A549 (cell line): ENCODE results near the gene PLIN4. TPM values are rescaled to one million over a fixed set of nuclear protein-coding genes. Genes with fewer than 3 reads are reported as not detected.
"Not testable (repeated sequence)": the region's sequence is repeated elsewhere in the genome, so short reads cannot be mapped to it uniquely, and the experiment has no call there.

Experiments used
- ATAC-seq, 2 experiments: fragments of 200-7000 bp in 1 of 2; fragments of >200 bp in 1 of 2; cut with Nextera tagmentation in 1 of 2; cut with Tn5 transposase in 1 of 2; 3 replicates each; pipeline versions ENCODE4 v1.8.0 to v1.9.1; 2018 to 2020; ENCODE audit warnings: mild to moderate bottlenecking in 1 of 2, moderate library complexity in 1 of 2
- CTCF ChIA-PET: fragments of 300-600 bp; sonication (Branson Sonifier 250); formaldehyde crosslinking; extraction: SDS; loops from one replicate; lab custom pipeline; 2021; ENCODE audit warnings: antibody characterized with exemption, inconsistent platforms; lab: Yijun Ruan, JAX
- POLR2A ChIA-PET: fragments of 350-600 bp; formaldehyde crosslinking; extraction: SDS; loops from one replicate; lab custom pipeline; 2021; ENCODE audit warnings: antibody characterized with exemption, inconsistent platforms; lab: Yijun Ruan, JAX
- DNase-seq, 2 experiments: peaks; one replicate each; pipeline versions ENCODE4 v3.0.0 to v3.0.0-alpha.2; 2011 to 2016; ENCODE audit warnings: low read depth in 1 of 2, low spot score in 1 of 2
- FAIRE-seq: peaks from 2 replicates; lab custom pipeline; 2011; peaks lifted over from hg19 to GRCh38; lab: Jason Lieb, UNC
- H3K27ac ChIP-seq, 2 experiments: fragments of >200 bp; sonication (Bioruptor Twin); formaldehyde crosslinking; 3 replicates each; pipeline ENCODE4 v1.5.1; 2016 to 2017
- H3K4me1 ChIP-seq: fragments of >200 bp; sonication (Bioruptor Twin); formaldehyde crosslinking; 3 replicates; pipeline ENCODE4 v1.6.1; 2016
- H3K4me2 ChIP-seq: fragments of >200 bp; sonication (Bioruptor Twin); formaldehyde crosslinking; 3 replicates; pipeline ENCODE4 v1.6.1; 2016
- H3K4me3 ChIP-seq: fragments of >200 bp; sonication (Bioruptor Twin); formaldehyde crosslinking; 3 replicates; pipeline ENCODE4 v1.5.1; 2016
- H3K9me3 ChIP-seq: fragments of >200 bp; sonication (Bioruptor Twin); formaldehyde crosslinking; 3 replicates; pipeline ENCODE4 v1.6.1; 2016
- BHLHE40 ChIP-seq: IDR thresholded peaks from 2 replicates; pipeline ENCODE4 v1.6.1; 2012; ENCODE audit warnings: low read depth, low read length, inconsistent platforms
- CBX8 ChIP-seq: fragments of 200-600 bp; sonication (generic); IDR thresholded peaks from 2 replicates; pipeline ENCODE4 v1.6.1; 2016
- ESRRA ChIP-seq: fragments of 150-350 bp; IDR thresholded peaks from 2 replicates; pipeline ENCODE4 v1.6.1; 2014; ENCODE audit warnings: mild to moderate bottlenecking, low read length, borderline replicate concordance
- FOSB ChIP-seq: fragments of 250-450 bp; sonication (Bioruptor Pico); IDR thresholded peaks from 2 replicates; pipeline ENCODE4 v1.5.0; 2020; ENCODE audit warnings: mild to moderate bottlenecking, moderate library complexity
- JUN ChIP-seq, 2 experiments: fragments of >200 bp; sonication (Bioruptor Twin); formaldehyde crosslinking; IDR thresholded peaks; 2 replicates in 1 of 2; 3 replicates in 1 of 2; pipeline ENCODE4 v1.6.1; 2016 to 2017
- POLR2AphosphoS2 ChIP-seq: conservative IDR thresholded peaks from 2 replicates; pipeline ENCODE4 v1.6.1; 2012; ENCODE audit warnings: low read length, improper control_type of control experiment, inconsistent platforms
- TFCP2L1 ChIP-seq: fragments of 250-450 bp; sonication (Bioruptor Pico); IDR thresholded peaks from 2 replicates; pipeline ENCODE4 v1.5.0; 2021; ENCODE audit warnings: mild to moderate bottlenecking
- ZFP36 ChIP-seq: fragments of 450-650 bp; IDR thresholded peaks from 2 replicates; pipeline ENCODE4 v1.6.1; 2014; ENCODE audit warnings: borderline replicate concordance; ENCODE audit not compliant: partially characterized antibody
- ZNF302 ChIP-seq: fragments of 250-450 bp; sonication (Bioruptor Pico); IDR thresholded peaks from 2 replicates; pipeline ENCODE4 v1.9.0; 2021; ENCODE audit warnings: inconsistent platforms, mild to moderate bottlenecking, moderate library complexity
- WGBS: methylation state at CpG from one replicate; pipeline ENCODE4 v1.1.6; 2017; ENCODE audit errors: missing lambda C conversion rate; 5-methylcytosine and 5-hydroxymethylcytosine counted together
- polyA plus RNA-seq, 4 experiments: library from polyadenylated mRNA; depleted of rRNA in 3 of 4; stranded (reverse); fragments of >200 nt; fragmentation: RNase III in 1 of 4; extraction: RNeasy Plus Mini Kit Qiagen cat#74134 plus additional on column Dnase treatment in 1 of 4; gene quantifications; 2 replicates in 3 of 4; 3 replicates in 1 of 4; pipeline ENCODE4 v1.2.3, GENCODE V29; 2011 to 2017
- TF ChIP-seq, protein P1 (sequence below): fragments of 250-450 bp; sonication (Bioruptor Pico); IDR thresholded peaks from 2 replicates; pipeline ENCODE4 v1.5.0; 2020; ENCODE audit warnings: low read depth, mild to moderate bottlenecking, moderate library complexity
- TF ChIP-seq, protein P2 (sequence below): fragments of 200-600 bp; sonication (generic); IDR thresholded peaks from 2 replicates; pipeline ENCODE4 v1.6.1; 2016; ENCODE audit warnings: antibody characterized with exemption, mild to moderate bottlenecking, moderate library complexity
- TF ChIP-seq, protein P3 (sequence below): fragments of >200 bp; sonication (Bioruptor Twin); formaldehyde crosslinking; IDR thresholded peaks from 3 replicates; pipeline ENCODE4 v1.6.1; 2016
- TF ChIP-seq, protein P4 (sequence below): fragments of 150-350 bp; IDR thresholded peaks from 2 replicates; pipeline ENCODE4 v1.6.1; 2014; ENCODE audit warnings: low read depth, mild to moderate bottlenecking, low read length

The PLIN4 gene
- polyA plus RNA-seq, 2 of the 4 experiments (the other 2 are of a cell fraction), result 0.04 to 0.23 TPM

DNA sequence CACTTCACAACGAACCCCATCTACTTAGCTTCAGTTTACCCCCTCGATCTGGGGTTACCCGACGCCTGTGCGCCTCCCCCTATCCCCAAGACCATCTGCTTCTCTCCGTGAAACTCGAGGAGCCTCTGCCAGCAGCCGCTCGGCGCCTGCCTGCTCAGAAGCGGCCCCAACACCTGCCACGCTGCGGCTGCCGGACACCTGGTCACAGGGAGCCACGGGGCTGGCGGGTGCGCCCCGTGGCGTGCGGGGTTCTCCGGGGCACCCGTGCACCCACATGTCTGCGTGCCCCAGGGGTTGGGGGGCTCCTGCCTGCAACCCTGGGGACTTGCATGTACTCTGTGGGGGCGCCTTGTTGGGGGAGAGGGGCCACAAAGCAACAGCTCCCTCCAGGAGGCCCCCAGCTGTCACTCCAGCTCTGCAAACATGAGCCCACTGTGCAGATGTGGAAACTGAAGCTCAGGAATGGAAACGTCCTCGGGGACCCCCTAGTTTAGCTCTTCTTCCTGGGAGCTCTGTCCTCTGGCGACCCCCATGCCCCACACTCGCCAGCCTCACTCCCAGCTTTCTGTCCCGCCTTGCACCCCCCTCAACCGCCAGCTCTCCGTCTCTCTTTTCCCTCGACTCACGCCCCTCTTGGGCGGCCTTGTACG is 48.2 kb upstream of the PLIN4 start:
- 87% methylated on average over 30 of the region's 35 CpGs for WGBS
- POLR2A ChIA-PET, result no interaction called here
- Histone ChIP-seq H3K27ac (no peak overlapping the region), H3K4me3 (no peak overlapping the region), H3K9me3 (no peaks in the 10 kb centered on the region), H3K4me2 (no peak overlapping the region), H3K4me1 (peaks cover 8% of the 10 kb centered on the region; the same call in 2 of the 3 replicates)
- CTCF ChIA-PET, result interaction anchor here (0.8 to 11.8 kb wide), 18 partner anchors 8 to 93 kb away, joined by 3 to 118 read pairs (median 7); partner anchors contain the start of gene SEMA6B
- TF ChIP-seq JUN (IDR thresholded peaks at IDR 0.05), result no peak
- no peak for TF ChIP-seq CBX8
- TF ChIP-seq, protein P1, sequence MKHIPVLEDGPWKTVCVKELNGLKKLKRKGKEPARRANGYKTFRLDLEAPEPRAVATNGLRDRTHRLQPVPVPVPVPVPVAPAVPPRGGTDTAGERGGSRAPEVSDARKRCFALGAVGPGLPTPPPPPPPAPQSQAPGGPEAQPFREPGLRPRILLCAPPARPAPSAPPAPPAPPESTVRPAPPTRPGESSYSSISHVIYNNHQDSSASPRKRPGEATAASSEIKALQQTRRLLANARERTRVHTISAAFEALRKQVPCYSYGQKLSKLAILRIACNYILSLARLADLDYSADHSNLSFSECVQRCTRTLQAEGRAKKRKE (CRISPR knock-in tag), result no peak
- no peak for TF ChIP-seq TFCP2L1 (CRISPR knock-in tag)
- TF ChIP-seq ZNF302 (CRISPR knock-in tag), result no peak
- TF ChIP-seq FOSB, result no peak
- TF ChIP-seq, protein P2, sequence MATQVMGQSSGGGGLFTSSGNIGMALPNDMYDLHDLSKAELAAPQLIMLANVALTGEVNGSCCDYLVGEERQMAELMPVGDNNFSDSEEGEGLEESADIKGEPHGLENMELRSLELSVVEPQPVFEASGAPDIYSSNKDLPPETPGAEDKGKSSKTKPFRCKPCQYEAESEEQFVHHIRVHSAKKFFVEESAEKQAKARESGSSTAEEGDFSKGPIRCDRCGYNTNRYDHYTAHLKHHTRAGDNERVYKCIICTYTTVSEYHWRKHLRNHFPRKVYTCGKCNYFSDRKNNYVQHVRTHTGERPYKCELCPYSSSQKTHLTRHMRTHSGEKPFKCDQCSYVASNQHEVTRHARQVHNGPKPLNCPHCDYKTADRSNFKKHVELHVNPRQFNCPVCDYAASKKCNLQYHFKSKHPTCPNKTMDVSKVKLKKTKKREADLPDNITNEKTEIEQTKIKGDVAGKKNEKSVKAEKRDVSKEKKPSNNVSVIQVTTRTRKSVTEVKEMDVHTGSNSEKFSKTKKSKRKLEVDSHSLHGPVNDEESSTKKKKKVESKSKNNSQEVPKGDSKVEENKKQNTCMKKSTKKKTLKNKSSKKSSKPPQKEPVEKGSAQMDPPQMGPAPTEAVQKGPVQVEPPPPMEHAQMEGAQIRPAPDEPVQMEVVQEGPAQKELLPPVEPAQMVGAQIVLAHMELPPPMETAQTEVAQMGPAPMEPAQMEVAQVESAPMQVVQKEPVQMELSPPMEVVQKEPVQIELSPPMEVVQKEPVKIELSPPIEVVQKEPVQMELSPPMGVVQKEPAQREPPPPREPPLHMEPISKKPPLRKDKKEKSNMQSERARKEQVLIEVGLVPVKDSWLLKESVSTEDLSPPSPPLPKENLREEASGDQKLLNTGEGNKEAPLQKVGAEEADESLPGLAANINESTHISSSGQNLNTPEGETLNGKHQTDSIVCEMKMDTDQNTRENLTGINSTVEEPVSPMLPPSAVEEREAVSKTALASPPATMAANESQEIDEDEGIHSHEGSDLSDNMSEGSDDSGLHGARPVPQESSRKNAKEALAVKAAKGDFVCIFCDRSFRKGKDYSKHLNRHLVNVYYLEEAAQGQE, result no peak
- TF ChIP-seq, protein P3, sequence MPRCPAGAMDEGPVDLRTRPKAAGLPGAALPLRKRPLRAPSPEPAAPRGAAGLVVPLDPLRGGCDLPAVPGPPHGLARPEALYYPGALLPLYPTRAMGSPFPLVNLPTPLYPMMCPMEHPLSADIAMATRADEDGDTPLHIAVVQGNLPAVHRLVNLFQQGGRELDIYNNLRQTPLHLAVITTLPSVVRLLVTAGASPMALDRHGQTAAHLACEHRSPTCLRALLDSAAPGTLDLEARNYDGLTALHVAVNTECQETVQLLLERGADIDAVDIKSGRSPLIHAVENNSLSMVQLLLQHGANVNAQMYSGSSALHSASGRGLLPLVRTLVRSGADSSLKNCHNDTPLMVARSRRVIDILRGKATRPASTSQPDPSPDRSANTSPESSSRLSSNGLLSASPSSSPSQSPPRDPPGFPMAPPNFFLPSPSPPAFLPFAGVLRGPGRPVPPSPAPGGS, result no peak
- DNase-seq (no peak), ATAC-seq (no peak), FAIRE-seq (no peak)

DNA sequence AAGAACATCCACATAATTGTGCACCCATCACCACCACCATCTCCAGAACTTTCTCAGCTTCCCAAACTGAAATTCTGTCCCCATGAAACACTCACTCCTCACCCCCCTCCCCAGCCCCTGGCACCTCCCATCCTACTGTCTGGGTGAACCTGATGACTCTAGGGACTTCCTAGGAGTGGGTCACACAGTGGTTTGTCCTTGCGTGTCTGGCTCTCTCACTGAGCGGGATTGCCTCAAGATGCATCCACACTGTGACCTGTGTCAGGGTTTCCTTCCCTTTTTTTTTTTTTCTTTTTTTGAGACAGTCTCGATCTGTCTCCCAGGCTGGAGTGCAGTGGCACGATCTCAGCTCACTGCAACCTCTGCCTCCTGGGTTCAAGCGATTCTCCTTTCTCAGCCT is 45.3 kb upstream of the PLIN4 start:
- POLR2A ChIA-PET, result not testable (repeated sequence)

DNA sequence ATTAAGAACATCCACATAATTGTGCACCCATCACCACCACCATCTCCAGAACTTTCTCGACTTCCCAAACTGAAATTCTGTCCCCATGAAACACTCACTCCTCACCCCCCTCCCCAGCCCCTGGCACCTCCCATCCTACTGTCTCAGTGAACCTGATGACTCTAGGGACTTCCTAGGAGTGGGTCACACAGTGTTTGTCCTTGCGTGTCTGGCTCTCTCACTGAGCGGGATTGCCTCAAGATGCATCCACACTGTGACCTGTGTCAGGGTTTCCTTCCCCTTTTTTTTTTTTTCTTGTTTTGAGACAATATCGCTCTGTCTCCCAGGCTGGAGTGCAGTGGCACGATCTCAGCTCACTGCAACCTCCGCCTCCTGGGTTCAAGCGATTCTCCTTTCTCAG is 43.8 kb upstream of the PLIN4 start:
- H3K4me1 ChIP-seq, result peaks cover 16% of the 10 kb centered on the region
- H3K4me2 ChIP-seq, H3K27ac ChIP-seq, CTCF ChIA-PET, H3K4me3 ChIP-seq, POLR2A ChIA-PET, FAIRE-seq, ATAC-seq, H3K9me3 ChIP-seq, DNase-seq: not testable (repeated sequence)
- no CpG with 5 or more reads among the region's 7 CpGs for WGBS

More for the DNA sequence above, 45.3 kb upstream of the PLIN4 start:
- not testable (repeated sequence) for H3K4me3 ChIP-seq, H3K4me1 ChIP-seq, H3K9me3 ChIP-seq, DNase-seq, ATAC-seq, FAIRE-seq, H3K27ac ChIP-seq, H3K4me2 ChIP-seq
- CTCF ChIA-PET, result interaction anchor here (0.9 to 11.8 kb wide), 3 partner anchors 70 to 745 kb away, joined by 4 to 118 read pairs (median 4); no protein-coding TSS in a partner anchor
- WGBS, result 92% methylated on average over 5 of the region's 5 CpGs

DNA sequence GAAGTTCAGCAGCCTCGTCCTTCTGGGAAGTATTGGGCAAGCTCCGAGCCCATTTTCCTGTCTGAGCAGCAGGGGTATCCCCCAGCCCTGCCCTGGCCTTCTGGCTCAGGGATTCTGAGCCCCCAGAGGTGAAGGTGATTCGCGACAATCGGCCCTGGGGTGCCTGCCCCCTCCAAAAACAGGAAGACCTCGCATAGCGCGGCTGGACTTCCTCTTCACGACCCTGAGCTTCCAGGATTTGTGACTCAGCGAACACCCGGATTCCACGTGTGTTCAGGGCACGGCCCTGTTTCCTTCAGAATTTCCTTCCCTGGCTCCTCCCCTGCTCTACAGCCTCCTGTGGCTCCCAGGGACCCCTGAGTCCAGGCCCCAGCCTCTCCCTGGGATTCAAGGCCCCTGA is 41.3 kb upstream of the PLIN4 start, which contains the start of gene SEMA6B:
Gene SEMA6B, minus strand, starts transcription at position 116 of the 400 bp plus-strand sequence. CDS start 1,227 bp downstream, outside the sequence.
- ChIA-PET CTCF (interaction anchor here (0.6 to 2.7 kb wide), 11 partner anchors 8 to 1726 kb away, joined by 3 to 22 read pairs (median 6); no protein-coding TSS in a partner anchor), POLR2A (interaction anchor here (0.9 kb wide), 1 partner anchor 8 kb away, joined by 4 read pairs; no protein-coding TSS in a partner anchor)
- no peaks in the 10 kb centered on the region for H3K9me3 ChIP-seq
- DNase-seq (no peak), FAIRE-seq (no peak), ATAC-seq (no peak)
- 67% methylated on average over 13 of the region's 13 CpGs for WGBS
- TF ChIP-seq ESRRA (no peak), POLR2AphosphoS2 (no peak), CBX8 (no peak), BHLHE40 (no peak), ZFP36 (peak; percentile 50), TFCP2L1 (CRISPR knock-in tag) (no peak), JUN (IDR thresholded peaks at IDR 0.05) (no peak)
- TF ChIP-seq, protein P4, sequence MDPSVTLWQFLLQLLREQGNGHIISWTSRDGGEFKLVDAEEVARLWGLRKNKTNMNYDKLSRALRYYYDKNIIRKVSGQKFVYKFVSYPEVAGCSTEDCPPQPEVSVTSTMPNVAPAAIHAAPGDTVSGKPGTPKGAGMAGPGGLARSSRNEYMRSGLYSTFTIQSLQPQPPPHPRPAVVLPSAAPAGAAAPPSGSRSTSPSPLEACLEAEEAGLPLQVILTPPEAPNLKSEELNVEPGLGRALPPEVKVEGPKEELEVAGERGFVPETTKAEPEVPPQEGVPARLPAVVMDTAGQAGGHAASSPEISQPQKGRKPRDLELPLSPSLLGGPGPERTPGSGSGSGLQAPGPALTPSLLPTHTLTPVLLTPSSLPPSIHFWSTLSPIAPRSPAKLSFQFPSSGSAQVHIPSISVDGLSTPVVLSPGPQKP, result no peak
- peaks cover 13% of the 10 kb centered on the region for H3K4me1 ChIP-seq
- peak within 1 kb of the TSS in 1 of 2 experiments; percentile 56; a peak in 2 of 6 replicates for H3K27ac ChIP-seq
- no peak within 1 kb of the TSS for H3K4me3 ChIP-seq
- peak within 1 kb of the TSS; percentile 60; the same call in 2 of the 3 replicates for H3K4me2 ChIP-seq
